Activated T-cell treated with anti-CD3 and anti-CD28 coated beads for 48 hours (primary cell): ENCODE results near the gene KRT6C.
"Not testable (repeated sequence)": the region's sequence is repeated elsewhere in the genome, so short reads cannot be mapped to it uniquely, and the experiment has no call there.

Experiments used
- DNase-seq: peaks from one replicate; pipeline ENCODE4 v3.0.0-alpha.2; 2020; ENCODE audit warnings: low read depth

KRT6C gene

GRCh38 chr12:52499806-52500560 lies 26.4 kb upstream of the KRT6C start:
- no peak for DNase-seq

GRCh38 chr12:52498946-52499345 lies 25.3 kb upstream of the KRT6C start:
- no peak for DNase-seq

GRCh38 chr12:52497975-52498374 lies 24.4 kb upstream of the KRT6C start:
- DNase-seq: no peak

- no peak for DNase-seq
Observed at GRCh38 chr12:52496590-52497071, 23.0 kb upstream of the KRT6C start.

GRCh38 chr12:52496054-52496453 lies 22.4 kb upstream of the KRT6C start:
- no peak for DNase-seq

- DNase-seq: no peak
Observed at GRCh38 chr12:52495389-52495788, 21.8 kb upstream of the KRT6C start.

- no peak for DNase-seq
Observed at GRCh38 chr12:52494518-52494917, 20.9 kb upstream of the KRT6C start.

- no peak for DNase-seq
Observed at GRCh38 chr12:52494100-52494499, 20.5 kb upstream of the KRT6C start.

- DNase-seq: no peak
Observed at GRCh38 chr12:52493172-52493571, 19.6 kb upstream of the KRT6C start, which contains the start of gene KRT6A. TSS of gene KRT6A (minus strand) at chr12:52493257. CDS start at chr12:52493188, 69 bp downstream.

GRCh38 chr12:52492405-52492804 lies 18.8 kb upstream of the KRT6C start:
- DNase-seq: not testable (repeated sequence)

- DNase-seq: not testable (repeated sequence)
Observed at GRCh38 chr12:52491495-52491894, 17.9 kb upstream of the KRT6C start.

- DNase-seq: no peak
Observed at GRCh38 chr12:52488736-52489135, 15.1 kb upstream of the KRT6C start.

- DNase-seq: not testable (repeated sequence)
Observed at GRCh38 chr12:52487744-52488443, 14.3 kb upstream of the KRT6C start.

GRCh38 chr12:52487211-52487610 lies 13.6 kb upstream of the KRT6C start:
- no peak for DNase-seq

- DNase-seq: no peak
Observed at GRCh38 chr12:52486166-52487105, 12.8 kb upstream of the KRT6C start.

GRCh38 chr12:52480073-52480472 lies 6.5 kb upstream of the KRT6C start:
- no peak for DNase-seq

GRCh38 chr12:52477651-52478050 lies 4.0 kb upstream of the KRT6C start:
- no peak for DNase-seq

GRCh38 chr12:52474212-52474611 lies 607 bp upstream of the KRT6C start:
- DNase-seq: no peak

- DNase-seq: no peak
Observed at GRCh38 chr12:52469853-52470252, 3.8 kb downstream of the KRT6C start.

GRCh38 chr12:52464897-52465296 lies 8.7 kb downstream of the KRT6C start:
- DNase-seq: no peak

- DNase-seq: no peak
Observed at GRCh38 chr12:52461693-52462092, 11.9 kb downstream of the KRT6C start.

GRCh38 chr12:52458861-52459260 lies 14.7 kb downstream of the KRT6C start:
- DNase-seq: no peak
